HEK293 (cell line): ENCODE measurements around the gene HOXA11.
A peak's percentile ranks its signal among the peaks of the same experiment; 100 is the strongest.

Source experiments
- GLIS2 ChIP-seq: fragments of 450-650 bp; formaldehyde crosslinking; IDR thresholded peaks from 2 replicates; pipeline ENCODE4 v1.5.1; 2016; ENCODE audit warnings: missing biosample characterization, missing genetic modification characterization
- KLF8 ChIP-seq: fragments of 450-650 bp; formaldehyde crosslinking; IDR thresholded peaks from 2 replicates; pipeline ENCODE4 v1.5.1; 2016; ENCODE audit warnings: missing biosample characterization, missing genetic modification characterization
- OVOL3 ChIP-seq: fragments of 450-650 bp; formaldehyde crosslinking; IDR thresholded peaks from 2 replicates; pipeline ENCODE4 v1.5.1; 2016; ENCODE audit warnings: missing biosample characterization, missing genetic modification characterization
- ZBTB10 ChIP-seq: fragments of 450-650 bp; formaldehyde crosslinking; IDR thresholded peaks from 2 replicates; pipeline ENCODE4 v1.5.1; 2016; ENCODE audit warnings: missing biosample characterization, missing genetic modification characterization
- ZBTB7A ChIP-seq: fragments of 450-650 bp; formaldehyde crosslinking; IDR thresholded peaks from 2 replicates; pipeline ENCODE4 v1.5.1; 2016; ENCODE audit warnings: low read depth, missing biosample characterization, missing genetic modification characterization
- ZNF19 ChIP-seq: fragments of 450-650 bp; formaldehyde crosslinking; IDR thresholded peaks from 2 replicates; pipeline ENCODE4; 2016; ENCODE audit warnings: missing biosample characterization, missing genetic modification characterization, low read depth
- ZNF341 ChIP-seq: fragments of 450-650 bp; formaldehyde crosslinking; IDR thresholded peaks from 2 replicates; pipeline ENCODE4; 2016; ENCODE audit warnings: low read depth, missing biosample characterization, missing genetic modification characterization
- ZNF529 ChIP-seq: fragments of 450-650 bp; formaldehyde crosslinking; IDR thresholded peaks from 2 replicates; pipeline ENCODE4 v1.5.1; 2017; ENCODE audit warnings: missing genetic modification characterization, missing biosample characterization; ENCODE audit not compliant: insufficient replicate concordance
- ZNF555 ChIP-seq: fragments of 450-650 bp; formaldehyde crosslinking; conservative IDR thresholded peaks from 2 replicates; pipeline ENCODE4 v1.5.1; 2017; ENCODE audit warnings: missing biosample characterization, mild to moderate bottlenecking, missing genetic modification characterization, inconsistent platforms
- ZNF571 ChIP-seq: fragments of 450-650 bp; formaldehyde crosslinking; IDR thresholded peaks from 2 replicates; pipeline ENCODE4 v1.5.0; 2017; ENCODE audit warnings: missing biosample characterization, missing genetic modification characterization
- ZNF596 ChIP-seq: fragments of 450-650 bp; IDR thresholded peaks from 2 replicates; pipeline ENCODE4 v1.5.0; 2018; ENCODE audit warnings: missing biosample characterization, mild to moderate bottlenecking, missing genetic modification characterization, moderate library complexity
- ZNF677 ChIP-seq: fragments of 450-650 bp; IDR thresholded peaks from 2 replicates; pipeline ENCODE4 v1.5.0; 2018; ENCODE audit warnings: missing biosample characterization, mild to moderate bottlenecking, missing genetic modification characterization, moderate library complexity
- ZNF76 ChIP-seq: fragments of 450-650 bp; formaldehyde crosslinking; IDR thresholded peaks from 2 replicates; pipeline ENCODE4; 2016; ENCODE audit warnings: low read depth, missing biosample characterization, missing genetic modification characterization, borderline replicate concordance
- ZNF791 ChIP-seq: fragments of 450-650 bp; formaldehyde crosslinking; IDR thresholded peaks from 2 replicates; pipeline ENCODE4 v1.5.1; 2016; ENCODE audit warnings: missing biosample characterization, missing genetic modification characterization
- ZNF830 ChIP-seq: fragments of 450-650 bp; IDR thresholded peaks from 2 replicates; pipeline ENCODE4 v1.5.0; 2018; ENCODE audit warnings: missing biosample characterization, missing genetic modification characterization, low read depth, mild to moderate bottlenecking, moderate library complexity
- ZNF837 ChIP-seq: fragments of 450-650 bp; formaldehyde crosslinking; IDR thresholded peaks from 2 replicates; pipeline ENCODE4 v1.5.1; 2016; ENCODE audit warnings: missing biosample characterization, missing genetic modification characterization
- TF ChIP-seq, protein P1 (sequence below): fragments of 450-650 bp; formaldehyde crosslinking; IDR thresholded peaks from 2 replicates; pipeline ENCODE4 v1.5.1; 2016; ENCODE audit warnings: missing biosample characterization, missing genetic modification characterization, borderline replicate concordance
- TF ChIP-seq, protein P2 (sequence below): fragments of 450-650 bp; formaldehyde crosslinking; IDR thresholded peaks from 2 replicates; pipeline ENCODE4 v1.5.1; 2017; ENCODE audit warnings: missing biosample characterization, mild to moderate bottlenecking, missing genetic modification characterization, moderate library complexity
- TF ChIP-seq, protein P3 (sequence below): fragments of 450-650 bp; formaldehyde crosslinking; IDR thresholded peaks from 2 replicates; pipeline ENCODE4 v1.5.1; 2016; ENCODE audit warnings: missing biosample characterization, missing genetic modification characterization
- TF ChIP-seq, protein P4 (sequence below): fragments of 450-650 bp; formaldehyde crosslinking; conservative IDR thresholded peaks from 2 replicates; pipeline ENCODE4 v1.5.1; 2016; ENCODE audit warnings: low read depth, missing biosample characterization, missing genetic modification characterization

HOXA11 gene

GRCh38 chr7:27198871-27199801, 14.1 kb upstream of the HOXA11 start (continued):
- TF ChIP-seq OVOL3 (no peak), ZNF677 (tag by site-specific recombination) (0 out of 2 replicates have a peak, but pooled peaks have one; percentile 6), ZNF341 (tag by site-specific recombination) (peak; percentile 69; the same call in 1 of the 2 replicates), ZNF596 (tag by site-specific recombination) (no peak), GLIS2 (0 out of 2 replicates have a peak, but pooled peaks have one; percentile 12), ZNF571 (no peak), ZBTB10 (tag by site-specific recombination) (no peak), ZNF555 (tag by site-specific recombination) (no peak), ZBTB7A (tag by site-specific recombination) (no peak), ZNF837 (no peak), ZNF791 (tag by site-specific recombination) (no peak), KLF8 (tag by site-specific recombination) (no peak), ZNF19 (tag by site-specific recombination) (no peak), ZNF529 (tag by site-specific recombination) (no peak), ZNF830 (tag by site-specific recombination) (no peak), ZNF76 (tag by site-specific recombination) (0 out of 2 replicates have a peak, but pooled peaks have one; percentile 26)
- TF ChIP-seq, protein P1, sequence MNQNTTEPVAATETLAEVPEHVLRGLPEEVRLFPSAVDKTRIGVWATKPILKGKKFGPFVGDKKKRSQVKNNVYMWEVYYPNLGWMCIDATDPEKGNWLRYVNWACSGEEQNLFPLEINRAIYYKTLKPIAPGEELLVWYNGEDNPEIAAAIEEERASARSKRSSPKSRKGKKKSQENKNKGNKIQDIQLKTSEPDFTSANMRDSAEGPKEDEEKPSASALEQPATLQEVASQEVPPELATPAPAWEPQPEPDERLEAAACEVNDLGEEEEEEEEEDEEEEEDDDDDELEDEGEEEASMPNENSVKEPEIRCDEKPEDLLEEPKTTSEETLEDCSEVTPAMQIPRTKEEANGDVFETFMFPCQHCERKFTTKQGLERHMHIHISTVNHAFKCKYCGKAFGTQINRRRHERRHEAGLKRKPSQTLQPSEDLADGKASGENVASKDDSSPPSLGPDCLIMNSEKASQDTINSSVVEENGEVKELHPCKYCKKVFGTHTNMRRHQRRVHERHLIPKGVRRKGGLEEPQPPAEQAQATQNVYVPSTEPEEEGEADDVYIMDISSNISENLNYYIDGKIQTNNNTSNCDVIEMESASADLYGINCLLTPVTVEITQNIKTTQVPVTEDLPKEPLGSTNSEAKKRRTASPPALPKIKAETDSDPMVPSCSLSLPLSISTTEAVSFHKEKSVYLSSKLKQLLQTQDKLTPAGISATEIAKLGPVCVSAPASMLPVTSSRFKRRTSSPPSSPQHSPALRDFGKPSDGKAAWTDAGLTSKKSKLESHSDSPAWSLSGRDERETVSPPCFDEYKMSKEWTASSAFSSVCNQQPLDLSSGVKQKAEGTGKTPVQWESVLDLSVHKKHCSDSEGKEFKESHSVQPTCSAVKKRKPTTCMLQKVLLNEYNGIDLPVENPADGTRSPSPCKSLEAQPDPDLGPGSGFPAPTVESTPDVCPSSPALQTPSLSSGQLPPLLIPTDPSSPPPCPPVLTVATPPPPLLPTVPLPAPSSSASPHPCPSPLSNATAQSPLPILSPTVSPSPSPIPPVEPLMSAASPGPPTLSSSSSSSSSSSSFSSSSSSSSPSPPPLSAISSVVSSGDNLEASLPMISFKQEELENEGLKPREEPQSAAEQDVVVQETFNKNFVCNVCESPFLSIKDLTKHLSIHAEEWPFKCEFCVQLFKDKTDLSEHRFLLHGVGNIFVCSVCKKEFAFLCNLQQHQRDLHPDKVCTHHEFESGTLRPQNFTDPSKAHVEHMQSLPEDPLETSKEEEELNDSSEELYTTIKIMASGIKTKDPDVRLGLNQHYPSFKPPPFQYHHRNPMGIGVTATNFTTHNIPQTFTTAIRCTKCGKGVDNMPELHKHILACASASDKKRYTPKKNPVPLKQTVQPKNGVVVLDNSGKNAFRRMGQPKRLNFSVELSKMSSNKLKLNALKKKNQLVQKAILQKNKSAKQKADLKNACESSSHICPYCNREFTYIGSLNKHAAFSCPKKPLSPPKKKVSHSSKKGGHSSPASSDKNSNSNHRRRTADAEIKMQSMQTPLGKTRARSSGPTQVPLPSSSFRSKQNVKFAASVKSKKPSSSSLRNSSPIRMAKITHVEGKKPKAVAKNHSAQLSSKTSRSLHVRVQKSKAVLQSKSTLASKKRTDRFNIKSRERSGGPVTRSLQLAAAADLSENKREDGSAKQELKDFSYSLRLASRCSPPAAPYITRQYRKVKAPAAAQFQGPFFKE (tag by site-specific recombination): no peak
- TF ChIP-seq, protein P2, sequence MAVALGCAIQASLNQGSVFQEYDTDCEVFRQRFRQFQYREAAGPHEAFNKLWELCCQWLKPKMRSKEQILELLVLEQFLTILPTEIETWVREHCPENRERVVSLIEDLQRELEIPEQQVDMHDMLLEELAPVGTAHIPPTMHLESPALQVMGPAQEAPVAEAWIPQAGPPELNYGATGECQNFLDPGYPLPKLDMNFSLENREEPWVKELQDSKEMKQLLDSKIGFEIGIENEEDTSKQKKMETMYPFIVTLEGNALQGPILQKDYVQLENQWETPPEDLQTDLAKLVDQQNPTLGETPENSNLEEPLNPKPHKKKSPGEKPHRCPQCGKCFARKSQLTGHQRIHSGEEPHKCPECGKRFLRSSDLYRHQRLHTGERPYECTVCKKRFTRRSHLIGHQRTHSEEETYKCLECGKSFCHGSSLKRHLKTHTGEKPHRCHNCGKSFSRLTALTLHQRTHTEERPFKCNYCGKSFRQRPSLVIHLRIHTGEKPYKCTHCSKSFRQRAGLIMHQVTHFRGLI: no peak
- TF ChIP-seq, protein P3, sequence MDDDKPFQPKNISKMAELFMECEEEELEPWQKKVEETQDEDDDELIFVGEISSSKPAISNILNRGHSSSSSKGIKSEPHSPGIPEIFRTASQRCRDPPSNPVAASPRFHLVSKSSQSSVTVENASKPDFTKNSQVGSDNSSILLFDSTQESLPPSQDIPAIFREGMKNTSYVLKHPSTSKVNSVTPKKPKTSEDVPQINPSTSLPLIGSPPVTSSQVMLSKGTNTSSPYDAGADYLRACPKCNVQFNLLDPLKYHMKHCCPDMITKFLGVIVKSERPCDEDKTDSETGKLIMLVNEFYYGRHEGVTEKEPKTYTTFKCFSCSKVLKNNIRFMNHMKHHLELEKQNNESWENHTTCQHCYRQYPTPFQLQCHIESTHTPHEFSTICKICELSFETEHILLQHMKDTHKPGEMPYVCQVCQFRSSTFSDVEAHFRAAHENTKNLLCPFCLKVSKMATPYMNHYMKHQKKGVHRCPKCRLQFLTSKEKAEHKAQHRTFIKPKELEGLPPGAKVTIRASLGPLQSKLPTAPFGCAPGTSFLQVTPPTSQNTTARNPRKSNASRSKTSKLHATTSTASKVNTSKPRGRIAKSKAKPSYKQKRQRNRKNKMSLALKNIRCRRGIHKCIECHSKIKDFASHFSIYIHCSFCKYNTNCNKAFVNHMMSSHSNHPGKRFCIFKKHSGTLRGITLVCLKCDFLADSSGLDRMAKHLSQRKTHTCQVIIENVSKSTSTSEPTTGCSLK (tag by site-specific recombination): no peak
- TF ChIP-seq, protein P4, sequence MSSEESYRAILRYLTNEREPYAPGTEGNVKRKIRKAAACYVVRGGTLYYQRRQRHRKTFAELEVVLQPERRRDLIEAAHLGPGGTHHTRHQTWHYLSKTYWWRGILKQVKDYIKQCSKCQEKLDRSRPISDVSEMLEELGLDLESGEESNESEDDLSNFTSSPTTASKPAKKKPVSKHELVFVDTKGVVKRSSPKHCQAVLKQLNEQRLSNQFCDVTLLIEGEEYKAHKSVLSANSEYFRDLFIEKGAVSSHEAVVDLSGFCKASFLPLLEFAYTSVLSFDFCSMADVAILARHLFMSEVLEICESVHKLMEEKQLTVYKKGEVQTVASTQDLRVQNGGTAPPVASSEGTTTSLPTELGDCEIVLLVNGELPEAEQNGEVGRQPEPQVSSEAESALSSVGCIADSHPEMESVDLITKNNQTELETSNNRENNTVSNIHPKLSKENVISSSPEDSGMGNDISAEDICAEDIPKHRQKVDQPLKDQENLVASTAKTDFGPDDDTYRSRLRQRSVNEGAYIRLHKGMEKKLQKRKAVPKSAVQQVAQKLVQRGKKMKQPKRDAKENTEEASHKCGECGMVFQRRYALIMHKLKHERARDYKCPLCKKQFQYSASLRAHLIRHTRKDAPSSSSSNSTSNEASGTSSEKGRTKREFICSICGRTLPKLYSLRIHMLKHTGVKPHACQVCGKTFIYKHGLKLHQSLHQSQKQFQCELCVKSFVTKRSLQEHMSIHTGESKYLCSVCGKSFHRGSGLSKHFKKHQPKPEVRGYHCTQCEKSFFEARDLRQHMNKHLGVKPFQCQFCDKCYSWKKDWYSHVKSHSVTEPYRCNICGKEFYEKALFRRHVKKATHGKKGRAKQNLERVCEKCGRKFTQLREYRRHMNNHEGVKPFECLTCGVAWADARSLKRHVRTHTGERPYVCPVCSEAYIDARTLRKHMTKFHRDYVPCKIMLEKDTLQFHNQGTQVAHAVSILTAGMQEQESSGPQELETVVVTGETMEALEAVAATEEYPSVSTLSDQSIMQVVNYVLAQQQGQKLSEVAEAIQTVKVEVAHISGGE (tag by site-specific recombination): no peak
